Stimulated activated naive CD8-positive, alpha-beta T cell treated with anti-CD3 and anti-CD28 coated beads, Interleukin-15, amount 100 ng/mL, for 72 hours (primary cell): ENCODE measurements around the gene REXO1.
"Not testable (repeated sequence)": the region's sequence is repeated elsewhere in the genome, so short reads cannot be mapped to it uniquely, and the experiment has no call there.

Experiments used
- ATAC-seq: fragments of 150-1000 bp; cut with Tn5 transposase; 2 replicates; pipeline ENCODE4 v1.10.0; 2021; ENCODE audit warnings: mild to moderate bottlenecking, moderate library complexity
- DNase-seq, 2 donors: peaks; one replicate each; pipeline ENCODE4 v3.0.0; 2021 to 2022
- H3K27ac Mint-ChIP-seq, 2 donors: one replicate each; pipeline ENCODE4 v1.8.0; 2022; ENCODE audit warnings: mild to moderate bottlenecking in 2 of 2, mixed read lengths in 2 of 2, moderate library complexity in 2 of 2
- H3K27me3 Mint-ChIP-seq: one replicate; pipeline ENCODE4 v1.8.0; 2022; ENCODE audit warnings: mixed read lengths
- H3K4me1 Mint-ChIP-seq: one replicate; pipeline ENCODE4 v1.8.0; 2022; ENCODE audit warnings: mild to moderate bottlenecking, mixed read lengths
- H3K4me3 Mint-ChIP-seq, 2 donors: one replicate each; pipeline ENCODE4 v1.8.0; 2022; ENCODE audit warnings: mild to moderate bottlenecking in 2 of 2, mixed read lengths in 2 of 2, moderate library complexity in 1 of 2
- H3K9me3 Mint-ChIP-seq, 2 donors: one replicate each; pipeline ENCODE4 v1.8.0; 2022; ENCODE audit warnings: mixed read lengths in 2 of 2

The REXO1 gene

GRCh38 chr19:1848399-1849131 lies at the start of gene REXO1:
TSS of gene REXO1 (minus strand) at chr19:1848483. CDS start at chr19:1848358, 125 bp downstream.
- Mint-ChIP-seq H3K27ac (peak within 1 kb of the TSS; percentile 98 to 99), H3K27me3 (no peaks in the 10 kb centered on the region), H3K4me1 (peaks cover 85% of the 10 kb centered on the region), H3K9me3 (no peaks in the 10 kb centered on the region), H3K4me3 (peak within 1 kb of the TSS; percentile 91 to 94)
- DNase-seq = peak; percentile 98 to 99
- peak; percentile 82 for ATAC-seq

GRCh38 chr19:1896508-1896907 lies 48.2 kb upstream of the REXO1 start:
- no peak for DNase-seq
- H3K9me3 Mint-ChIP-seq = no peaks in the 10 kb centered on the region
- H3K27ac Mint-ChIP-seq = peak overlapping the region; percentile 33 to 80
- no peak for ATAC-seq
- peak overlapping the region; percentile 92 to 95 for H3K4me3 Mint-ChIP-seq
- H3K27me3 Mint-ChIP-seq = no peaks in the 10 kb centered on the region
- H3K4me1 Mint-ChIP-seq = peaks cover 42% of the 10 kb centered on the region

- no peaks in the 10 kb centered on the region for H3K27me3 Mint-ChIP-seq
- DNase-seq (no peak), ATAC-seq (no peak)
- H3K9me3 Mint-ChIP-seq = no peaks in the 10 kb centered on the region
- H3K4me3 Mint-ChIP-seq = no peak overlapping the region
- peak overlapping the region in 1 of 2 donors; percentile 90 for H3K27ac Mint-ChIP-seq
- peaks cover 42% of the 10 kb centered on the region for H3K4me1 Mint-ChIP-seq
Observed at GRCh38 chr19:1893791-1894190, 45.5 kb upstream of the REXO1 start.

DNA sequence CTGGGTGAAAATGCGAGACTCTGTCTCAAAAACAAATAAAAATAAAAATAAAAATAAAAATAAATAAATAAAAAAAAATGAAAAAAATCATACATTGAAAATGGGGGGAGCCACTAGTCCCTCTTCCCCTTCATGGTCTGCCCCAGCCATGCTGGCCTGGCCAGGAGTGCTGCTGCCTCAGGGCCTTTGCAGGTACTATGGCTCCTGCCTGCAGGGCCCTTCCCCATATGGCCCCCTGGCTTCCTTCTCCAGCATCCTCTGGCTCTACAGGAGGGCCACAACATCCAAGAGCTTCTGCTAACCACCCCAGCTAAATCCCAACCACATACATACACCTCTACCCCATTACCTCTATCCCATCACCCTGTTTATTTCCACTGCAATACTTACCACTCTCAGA lies 41.6 kb upstream of the REXO1 start:
- no peak for DNase-seq
- Mint-ChIP-seq H3K27ac (no peak overlapping the region), H3K9me3 (no peaks in the 10 kb centered on the region), H3K4me1 (peaks cover 27% of the 10 kb centered on the region), H3K4me3 (no peak overlapping the region), H3K27me3 (no peaks in the 10 kb centered on the region)
- ATAC-seq = no peak

- H3K27ac Mint-ChIP-seq = peak overlapping the region in 1 of 2 donors; percentile 71
- H3K4me3 Mint-ChIP-seq = no peak overlapping the region
- no peaks in the 10 kb centered on the region for H3K9me3 Mint-ChIP-seq
- ATAC-seq (no peak), DNase-seq (no peak)
- peaks cover 26% of the 10 kb centered on the region for H3K4me1 Mint-ChIP-seq
- no peaks in the 10 kb centered on the region for H3K27me3 Mint-ChIP-seq
Observed at GRCh38 chr19:1888385-1888784, 40.1 kb upstream of the REXO1 start.

DNA sequence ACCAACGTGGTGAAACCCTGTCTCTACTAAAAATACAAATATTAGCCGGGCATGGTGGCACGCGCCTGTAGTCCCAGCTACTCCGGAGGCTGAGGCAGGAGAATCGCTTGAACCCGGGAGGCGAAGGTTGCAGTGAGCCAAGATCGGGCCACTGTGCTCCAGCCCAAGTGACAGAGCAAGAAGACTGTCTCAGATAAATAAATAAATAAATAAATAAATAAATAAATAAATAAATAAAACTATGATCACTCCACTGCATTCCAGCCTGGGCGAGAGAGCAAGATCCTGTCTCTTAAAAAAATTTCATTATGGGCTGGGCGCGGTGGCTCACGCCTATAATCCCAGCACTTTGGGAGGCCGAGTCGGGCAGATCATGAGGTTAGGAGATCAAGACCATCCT lies 38.1 kb upstream of the REXO1 start:
- not testable (repeated sequence) for DNase-seq, H3K4me3 Mint-ChIP-seq, H3K9me3 Mint-ChIP-seq, ATAC-seq, H3K27ac Mint-ChIP-seq, H3K27me3 Mint-ChIP-seq
- H3K4me1 Mint-ChIP-seq = peaks cover 40% of the 10 kb centered on the region

DNA sequence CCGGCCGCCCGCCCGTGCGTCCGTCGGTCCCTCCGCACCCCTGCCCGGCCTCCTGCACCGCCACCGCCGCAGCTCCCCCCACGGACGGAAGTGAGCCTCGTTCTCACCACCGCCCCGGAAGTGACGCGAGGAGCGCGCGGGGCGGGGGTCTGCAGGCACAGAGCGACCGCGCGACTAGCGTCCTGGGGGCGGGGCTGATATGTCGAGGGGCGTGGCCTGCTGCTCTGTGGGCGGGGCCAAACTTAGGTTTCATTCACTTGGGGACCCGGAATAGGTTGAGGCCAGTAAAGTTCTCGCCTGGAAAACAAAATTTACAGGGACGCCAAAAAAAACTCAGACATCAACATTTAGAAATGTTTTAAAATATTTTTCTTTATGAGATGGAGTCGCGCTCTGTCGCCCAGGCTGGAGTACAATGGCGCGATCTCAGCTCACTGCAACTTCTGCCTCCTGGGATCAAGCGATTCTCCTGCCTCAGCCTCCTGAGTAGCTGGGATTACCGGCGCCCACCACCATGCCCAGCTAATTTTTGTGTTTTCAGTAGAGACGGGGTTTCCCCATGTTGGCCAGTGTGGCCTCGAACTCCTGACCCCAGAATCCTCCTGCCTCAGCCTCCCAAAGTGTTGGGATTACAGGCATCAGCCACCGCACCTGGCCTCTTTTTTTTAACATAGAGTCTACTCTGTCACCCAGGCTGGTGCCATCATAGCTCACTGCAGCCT lies 37.3 kb upstream of the REXO1 start, which contains the start of gene ABHD17A:
ABHD17A (minus strand) TSS at position 99 of the 722 bp plus-strand sequence. CDS start 3,930 bp downstream, outside the sequence.
- Mint-ChIP-seq H3K27ac (peak within 1 kb of the TSS; percentile 96 to 97), H3K4me3 (peak within 1 kb of the TSS; percentile 96 to 97), H3K4me1 (peaks cover 46% of the 10 kb centered on the region)
- DNase-seq (peak; percentile 91 to 94), ATAC-seq (peak; percentile 80)
- H3K9me3 Mint-ChIP-seq, H3K27me3 Mint-ChIP-seq: not testable (repeated sequence)

- H3K27ac Mint-ChIP-seq = peak overlapping the region; percentile 96 to 97
- peak overlapping the region; percentile 96 to 97 for H3K4me3 Mint-ChIP-seq
- H3K27me3 Mint-ChIP-seq = no peaks in the 10 kb centered on the region
- peaks cover 53% of the 10 kb centered on the region for H3K4me1 Mint-ChIP-seq
- ATAC-seq (peak; percentile 3), DNase-seq (no peak)
- H3K9me3 Mint-ChIP-seq = no peaks in the 10 kb centered on the region
Observed at GRCh38 chr19:1884719-1885334, 36.5 kb upstream of the REXO1 start.

DNA sequence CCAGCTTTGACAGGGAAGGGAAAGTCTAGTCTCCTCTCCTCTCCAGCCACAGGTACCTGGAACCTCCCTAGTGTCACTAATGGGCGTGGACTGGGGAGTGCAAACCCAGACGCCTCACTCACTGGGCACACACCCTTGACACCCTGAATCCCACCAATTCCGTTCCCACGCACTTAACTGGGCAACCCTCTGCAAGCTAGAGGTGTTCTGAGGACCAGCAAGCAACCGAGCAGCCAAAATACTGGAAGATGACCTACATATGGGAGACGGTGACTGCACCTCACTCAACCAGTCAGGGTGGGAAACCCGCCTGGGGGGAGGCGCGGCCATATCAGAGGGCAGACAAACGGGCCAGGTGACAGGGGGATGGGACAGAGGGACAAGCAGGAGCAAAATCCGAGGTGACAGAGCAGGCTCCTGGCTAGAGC lies 36.0 kb upstream of the REXO1 start:
- ATAC-seq (peak; percentile 8), DNase-seq (peak in 1 of 2 donors; percentile 41)
- no peaks in the 10 kb centered on the region for H3K9me3 Mint-ChIP-seq
- H3K27me3 Mint-ChIP-seq = no peaks in the 10 kb centered on the region
- H3K4me3 Mint-ChIP-seq = peak overlapping the region; percentile 96 to 97
- peak overlapping the region; percentile 96 to 97 for H3K27ac Mint-ChIP-seq
- H3K4me1 Mint-ChIP-seq = peaks cover 55% of the 10 kb centered on the region

GRCh38 chr19:1883784-1884183 lies 35.5 kb upstream of the REXO1 start:
- H3K9me3 Mint-ChIP-seq = no peaks in the 10 kb centered on the region
- peaks cover 57% of the 10 kb centered on the region for H3K4me1 Mint-ChIP-seq
- DNase-seq = no peak
- H3K27me3 Mint-ChIP-seq = no peaks in the 10 kb centered on the region
- peak; percentile 12 for ATAC-seq
- peak overlapping the region; percentile 96 to 97 for H3K27ac Mint-ChIP-seq
- peak overlapping the region; percentile 96 to 97 for H3K4me3 Mint-ChIP-seq

GRCh38 chr19:1882786-1883692 lies 34.8 kb upstream of the REXO1 start:
- DNase-seq = no peak
- no peak for ATAC-seq
- Mint-ChIP-seq H3K4me3 (peak overlapping the region; percentile 96 to 97), H3K27me3 (no peaks in the 10 kb centered on the region), H3K4me1 (peaks cover 60% of the 10 kb centered on the region), H3K27ac (peak overlapping the region; percentile 96 to 97), H3K9me3 (no peaks in the 10 kb centered on the region)

DNA sequence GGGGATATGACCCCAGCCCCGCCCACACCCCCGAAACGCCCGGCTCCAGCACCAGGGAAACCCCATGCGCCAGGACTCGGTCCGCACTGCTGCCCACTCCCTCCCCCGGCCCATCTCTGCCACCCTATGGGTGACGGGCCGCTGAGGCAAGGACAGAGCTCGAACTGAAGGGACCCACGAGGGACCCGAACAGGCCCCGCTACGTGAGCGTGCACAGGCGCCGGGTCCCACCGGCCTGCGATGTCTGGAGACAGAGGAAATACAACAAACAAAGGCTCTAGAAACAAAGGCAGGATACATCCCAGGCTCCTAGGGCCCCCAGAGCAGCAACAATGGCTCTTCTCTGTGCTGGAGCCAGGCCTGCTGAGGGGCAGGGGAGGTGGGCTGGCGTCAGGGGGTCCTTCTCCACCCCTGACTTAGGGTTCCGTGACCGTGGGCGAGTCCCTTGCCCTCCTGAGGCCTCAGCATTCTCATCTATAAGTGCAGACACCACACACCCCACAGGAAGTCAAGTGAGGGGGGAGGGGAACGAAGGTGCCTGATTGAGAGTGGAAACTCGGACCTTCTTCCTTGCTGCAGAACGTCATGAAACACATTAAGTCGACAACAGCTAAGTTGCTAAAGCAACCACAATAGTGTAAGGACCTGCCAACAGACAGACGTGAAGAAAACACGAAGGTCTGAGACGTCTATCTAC lies 34.0 kb upstream of the REXO1 start:
- peaks cover 52% of the 10 kb centered on the region for H3K4me1 Mint-ChIP-seq
- no peaks in the 10 kb centered on the region for H3K27me3 Mint-ChIP-seq

GRCh38 chr19:1881393-1882088 lies 33.3 kb upstream of the REXO1 start:
- Mint-ChIP-seq H3K4me1 (peaks cover 50% of the 10 kb centered on the region), H3K27ac (peak overlapping the region; percentile 94 to 97), H3K4me3 (peak overlapping the region; percentile 96 to 97)
- H3K27me3 Mint-ChIP-seq, H3K9me3 Mint-ChIP-seq, DNase-seq: not testable (repeated sequence)
- peak; percentile 8 for ATAC-seq

More for the DNA sequence above, 34.0 kb upstream of the REXO1 start:
- peak overlapping the region; percentile 96 to 97 for H3K4me3 Mint-ChIP-seq
- ATAC-seq (peak; percentile 80), DNase-seq (peak; percentile 65 to 85)
- peak overlapping the region; percentile 94 to 97 for H3K27ac Mint-ChIP-seq
- H3K9me3 Mint-ChIP-seq = no peaks in the 10 kb centered on the region
